Sigmoid colon (tissue), 3 donors: ENCODE results near the gene RAF1.

Experiments
- POLR2A ChIP-seq, 2 donors: fragments of 450-650 bp; IDR thresholded peaks; one replicate each; pipeline ENCODE4 v1.6.1; 2016; ENCODE audit warnings: antibody characterized with exemption in 2 of 2, mild to moderate bottlenecking in 2 of 2, moderate library complexity in 2 of 2
- TF ChIP-seq, protein P1 (sequence below), 4 experiments: fragments of 450-650 bp in 3 of 4; fragments of 200-600 bp in 1 of 4; IDR thresholded peaks; one replicate each; pipeline ENCODE4 v1.5.1; 2016 to 2019; ENCODE audit warnings: antibody characterized with exemption in 4 of 4, mild to moderate bottlenecking in 3 of 4, moderate library complexity in 2 of 4

DNA sequence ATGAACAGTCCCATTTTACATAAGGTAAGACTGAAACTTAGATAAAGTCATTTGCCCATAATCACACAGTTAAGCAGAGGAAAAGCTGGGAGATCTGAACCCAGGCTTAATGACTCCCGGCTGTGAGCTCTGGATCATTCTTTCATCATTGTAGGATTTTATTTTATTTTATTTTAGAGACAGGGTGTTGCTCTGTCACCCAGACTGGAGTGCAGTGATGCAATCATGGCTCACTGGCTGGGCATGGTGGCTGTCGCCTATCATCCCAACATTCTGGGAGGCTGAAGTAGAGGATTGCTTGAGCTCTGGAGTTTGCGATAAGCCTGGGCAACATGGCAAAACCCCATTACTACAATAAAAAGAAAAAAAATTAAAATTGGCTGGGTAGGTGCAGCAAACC lies 31.2 kb upstream of the RAF1 start:
- TF ChIP-seq, protein P1, sequence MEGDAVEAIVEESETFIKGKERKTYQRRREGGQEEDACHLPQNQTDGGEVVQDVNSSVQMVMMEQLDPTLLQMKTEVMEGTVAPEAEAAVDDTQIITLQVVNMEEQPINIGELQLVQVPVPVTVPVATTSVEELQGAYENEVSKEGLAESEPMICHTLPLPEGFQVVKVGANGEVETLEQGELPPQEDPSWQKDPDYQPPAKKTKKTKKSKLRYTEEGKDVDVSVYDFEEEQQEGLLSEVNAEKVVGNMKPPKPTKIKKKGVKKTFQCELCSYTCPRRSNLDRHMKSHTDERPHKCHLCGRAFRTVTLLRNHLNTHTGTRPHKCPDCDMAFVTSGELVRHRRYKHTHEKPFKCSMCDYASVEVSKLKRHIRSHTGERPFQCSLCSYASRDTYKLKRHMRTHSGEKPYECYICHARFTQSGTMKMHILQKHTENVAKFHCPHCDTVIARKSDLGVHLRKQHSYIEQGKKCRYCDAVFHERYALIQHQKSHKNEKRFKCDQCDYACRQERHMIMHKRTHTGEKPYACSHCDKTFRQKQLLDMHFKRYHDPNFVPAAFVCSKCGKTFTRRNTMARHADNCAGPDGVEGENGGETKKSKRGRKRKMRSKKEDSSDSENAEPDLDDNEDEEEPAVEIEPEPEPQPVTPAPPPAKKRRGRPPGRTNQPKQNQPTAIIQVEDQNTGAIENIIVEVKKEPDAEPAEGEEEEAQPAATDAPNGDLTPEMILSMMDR (IDR thresholded peaks at IDR 0.05) = no peak
- TF ChIP-seq POLR2A (IDR thresholded peaks at IDR 0.05) = no peak
